Loucy (cell line): ENCODE results near the gene ATP6V1G2.

Source experiments
- H2AFZ ChIP-seq: fragments of 200-600 bp; sonication (generic); 2 replicates; pipeline ENCODE4 v1.6.0; 2016; ENCODE audit warnings: antibody characterized with exemption, mild to moderate bottlenecking, low read length, moderate library complexity
- H3F3A ChIP-seq: fragments of 200-600 bp; 2 replicates; pipeline ENCODE4 v1.6.0; 2016; ENCODE audit warnings: antibody characterized with exemption, low read depth, mild to moderate bottlenecking
- H3K27me3 ChIP-seq: fragments of 200-600 bp; sonication (generic); 2 replicates; pipeline ENCODE4 v1.6.1; 2014; ENCODE audit warnings: low read length, mild to moderate bottlenecking; ENCODE audit not compliant: insufficient read depth, poor library complexity, severe bottlenecking
- H3K36me3 ChIP-seq: fragments of 200-600 bp; sonication (generic); 2 replicates; pipeline ENCODE4 v1.6.1; 2016; ENCODE audit warnings: low read length; ENCODE audit not compliant: insufficient read depth
- H3K4me1 ChIP-seq: fragments of 200-600 bp; sonication (generic); 2 replicates; pipeline ENCODE4 v1.5.1; 2014; ENCODE audit warnings: low read length, mild to moderate bottlenecking; ENCODE audit not compliant: insufficient read depth, poor library complexity, severe bottlenecking
- H3K4me2 ChIP-seq: fragments of 200-600 bp; sonication (generic); 2 replicates; pipeline ENCODE4 v1.6.0; 2014; ENCODE audit warnings: antibody characterized with exemption, low read length, low read depth, mild to moderate bottlenecking; ENCODE audit not compliant: poor library complexity, severe bottlenecking
- H3K4me3 ChIP-seq: fragments of 200-600 bp; sonication (generic); 2 replicates; pipeline ENCODE4 v1.5.1; 2014; ENCODE audit warnings: low read length, mild to moderate bottlenecking, mixed read lengths; ENCODE audit not compliant: poor library complexity, severe bottlenecking
- H3K79me2 ChIP-seq: fragments of 200-600 bp; sonication (generic); 2 replicates; pipeline ENCODE4 v1.6.1; 2014; ENCODE audit warnings: low read length; ENCODE audit not compliant: insufficient read depth
- H3K9ac ChIP-seq: fragments of 200-600 bp; sonication (generic); 2 replicates; pipeline ENCODE4 v1.6.0; 2014; ENCODE audit warnings: mild to moderate bottlenecking, low read depth, low read length, moderate library complexity; ENCODE audit not compliant: poor library complexity, severe bottlenecking
- H3K9me2 ChIP-seq: fragments of 200-600 bp; sonication (generic); replicated peaks from 2 replicates; pipeline ENCODE4 v1.6.1; 2016; ENCODE audit warnings: low read depth, low read length, mixed read lengths
- H3K9me3 ChIP-seq: fragments of 200-600 bp; sonication (generic); 2 replicates; pipeline ENCODE4 v1.6.1; 2014; ENCODE audit warnings: mild to moderate bottlenecking, antibody characterized with exemption, low read length, low read depth; ENCODE audit not compliant: insufficient read depth
- H4K20me1 ChIP-seq: fragments of 200-600 bp; sonication (generic); 2 replicates; pipeline ENCODE4 v1.6.0; 2014; ENCODE audit warnings: antibody characterized with exemption, low read length, mild to moderate bottlenecking; ENCODE audit not compliant: insufficient read depth, poor library complexity, severe bottlenecking
- EZH2phosphoT487 ChIP-seq: fragments of 200-600 bp; IDR thresholded peaks from 2 replicates; pipeline ENCODE4 v1.6.1; 2018; ENCODE audit warnings: antibody characterized with exemption, mild to moderate bottlenecking, moderate library complexity, borderline replicate concordance
- TF ChIP-seq, protein P1 (sequence below): fragments of 200-600 bp; sonication (generic); conservative IDR thresholded peaks from 2 replicates; pipeline ENCODE4 v1.5.1; 2014; ENCODE audit warnings: mild to moderate bottlenecking, antibody characterized with exemption, low read length

Gene ATP6V1G2

GRCh38 chr6:31579546-31580437 lies 33.4 kb upstream of the ATP6V1G2 start:
- no peaks in the 10 kb centered on the region for H3K9me2 ChIP-seq
- H3K9ac ChIP-seq, result peak overlapping the region; percentile 100
- no peaks in the 10 kb centered on the region for H3K9me3 ChIP-seq
- TF ChIP-seq EZH2phosphoT487, result no peak
- TF ChIP-seq, protein P1, sequence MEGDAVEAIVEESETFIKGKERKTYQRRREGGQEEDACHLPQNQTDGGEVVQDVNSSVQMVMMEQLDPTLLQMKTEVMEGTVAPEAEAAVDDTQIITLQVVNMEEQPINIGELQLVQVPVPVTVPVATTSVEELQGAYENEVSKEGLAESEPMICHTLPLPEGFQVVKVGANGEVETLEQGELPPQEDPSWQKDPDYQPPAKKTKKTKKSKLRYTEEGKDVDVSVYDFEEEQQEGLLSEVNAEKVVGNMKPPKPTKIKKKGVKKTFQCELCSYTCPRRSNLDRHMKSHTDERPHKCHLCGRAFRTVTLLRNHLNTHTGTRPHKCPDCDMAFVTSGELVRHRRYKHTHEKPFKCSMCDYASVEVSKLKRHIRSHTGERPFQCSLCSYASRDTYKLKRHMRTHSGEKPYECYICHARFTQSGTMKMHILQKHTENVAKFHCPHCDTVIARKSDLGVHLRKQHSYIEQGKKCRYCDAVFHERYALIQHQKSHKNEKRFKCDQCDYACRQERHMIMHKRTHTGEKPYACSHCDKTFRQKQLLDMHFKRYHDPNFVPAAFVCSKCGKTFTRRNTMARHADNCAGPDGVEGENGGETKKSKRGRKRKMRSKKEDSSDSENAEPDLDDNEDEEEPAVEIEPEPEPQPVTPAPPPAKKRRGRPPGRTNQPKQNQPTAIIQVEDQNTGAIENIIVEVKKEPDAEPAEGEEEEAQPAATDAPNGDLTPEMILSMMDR, result no peak
- no peaks in the 10 kb centered on the region for H3K27me3 ChIP-seq
- no peak overlapping the region for H2AFZ ChIP-seq
- peak overlapping the region; percentile 99 for H3K4me3 ChIP-seq
- H3F3A ChIP-seq, result no peaks in the 10 kb centered on the region
- peaks cover 61% of the 10 kb centered on the region for H3K4me1 ChIP-seq
- H4K20me1 ChIP-seq, result no peaks in the 10 kb centered on the region
- peaks cover 19% of the 10 kb centered on the region for H3K79me2 ChIP-seq
- no peaks in the 10 kb centered on the region for H3K36me3 ChIP-seq
- H3K4me2 ChIP-seq, result peak overlapping the region; percentile 92

DNA sequence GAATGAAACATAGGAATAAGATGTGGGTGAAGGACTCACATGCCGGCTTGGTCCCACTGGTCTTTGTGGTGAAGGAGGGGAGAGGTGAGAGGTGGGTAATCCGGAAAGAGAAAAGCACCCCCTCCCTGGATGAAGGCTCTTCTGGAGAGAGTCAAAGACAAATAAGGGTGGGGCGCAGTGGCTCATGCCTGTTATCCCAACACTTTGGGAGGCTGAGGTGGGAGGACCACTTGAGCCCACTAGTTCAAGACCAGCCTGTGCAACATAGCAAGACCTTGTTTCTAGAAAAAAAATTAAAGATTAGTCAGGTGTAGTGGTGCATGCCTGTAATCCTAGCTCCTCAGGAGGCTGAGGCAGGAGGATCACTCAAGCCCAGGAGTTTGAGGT lies 32.7 kb upstream of the ATP6V1G2 start:
- H3K27me3 ChIP-seq, result no peaks in the 10 kb centered on the region
- H4K20me1 ChIP-seq, result no peaks in the 10 kb centered on the region
- H2AFZ ChIP-seq, result no peak overlapping the region
- H3K9me3 ChIP-seq, result no peaks in the 10 kb centered on the region
- no peaks in the 10 kb centered on the region for H3K36me3 ChIP-seq
- no peak overlapping the region for H3K4me3 ChIP-seq
- H3K79me2 ChIP-seq, result peaks cover 19% of the 10 kb centered on the region
- H3K4me2 ChIP-seq, result no peak overlapping the region
- no peak overlapping the region for H3K9ac ChIP-seq
- peaks cover 67% of the 10 kb centered on the region for H3K4me1 ChIP-seq
- no peaks in the 10 kb centered on the region for H3F3A ChIP-seq
- TF ChIP-seq EZH2phosphoT487, result no peak
- TF ChIP-seq, protein P1, result no peak
- no peaks in the 10 kb centered on the region for H3K9me2 ChIP-seq

GRCh38 chr6:31578184-31579118 lies 32.0 kb upstream of the ATP6V1G2 start:
- Histone ChIP-seq H3K9me3 (no peaks in the 10 kb centered on the region), H3K36me3 (no peaks in the 10 kb centered on the region), H2AFZ (no peak overlapping the region), H3K4me2 (no peak overlapping the region), H3F3A (no peaks in the 10 kb centered on the region), H3K27me3 (no peaks in the 10 kb centered on the region), H3K4me3 (no peak overlapping the region), H3K79me2 (peaks cover 19% of the 10 kb centered on the region), H4K20me1 (no peaks in the 10 kb centered on the region), H3K9ac (no peak overlapping the region), H3K9me2 (no peaks in the 10 kb centered on the region), H3K4me1 (peaks cover 67% of the 10 kb centered on the region)
- no peak for TF ChIP-seq EZH2phosphoT487
- TF ChIP-seq, protein P1, result no peak
